ENCODE measurements around the gene NCLN.
"Not testable (repeated sequence)": the region's sequence is repeated elsewhere in the genome, so short reads cannot be mapped to it uniquely, and the experiment has no call there.

NCLN gene, protein sequence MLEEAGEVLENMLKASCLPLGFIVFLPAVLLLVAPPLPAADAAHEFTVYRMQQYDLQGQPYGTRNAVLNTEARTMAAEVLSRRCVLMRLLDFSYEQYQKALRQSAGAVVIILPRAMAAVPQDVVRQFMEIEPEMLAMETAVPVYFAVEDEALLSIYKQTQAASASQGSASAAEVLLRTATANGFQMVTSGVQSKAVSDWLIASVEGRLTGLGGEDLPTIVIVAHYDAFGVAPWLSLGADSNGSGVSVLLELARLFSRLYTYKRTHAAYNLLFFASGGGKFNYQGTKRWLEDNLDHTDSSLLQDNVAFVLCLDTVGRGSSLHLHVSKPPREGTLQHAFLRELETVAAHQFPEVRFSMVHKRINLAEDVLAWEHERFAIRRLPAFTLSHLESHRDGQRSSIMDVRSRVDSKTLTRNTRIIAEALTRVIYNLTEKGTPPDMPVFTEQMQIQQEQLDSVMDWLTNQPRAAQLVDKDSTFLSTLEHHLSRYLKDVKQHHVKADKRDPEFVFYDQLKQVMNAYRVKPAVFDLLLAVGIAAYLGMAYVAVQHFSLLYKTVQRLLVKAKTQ

DNA sequence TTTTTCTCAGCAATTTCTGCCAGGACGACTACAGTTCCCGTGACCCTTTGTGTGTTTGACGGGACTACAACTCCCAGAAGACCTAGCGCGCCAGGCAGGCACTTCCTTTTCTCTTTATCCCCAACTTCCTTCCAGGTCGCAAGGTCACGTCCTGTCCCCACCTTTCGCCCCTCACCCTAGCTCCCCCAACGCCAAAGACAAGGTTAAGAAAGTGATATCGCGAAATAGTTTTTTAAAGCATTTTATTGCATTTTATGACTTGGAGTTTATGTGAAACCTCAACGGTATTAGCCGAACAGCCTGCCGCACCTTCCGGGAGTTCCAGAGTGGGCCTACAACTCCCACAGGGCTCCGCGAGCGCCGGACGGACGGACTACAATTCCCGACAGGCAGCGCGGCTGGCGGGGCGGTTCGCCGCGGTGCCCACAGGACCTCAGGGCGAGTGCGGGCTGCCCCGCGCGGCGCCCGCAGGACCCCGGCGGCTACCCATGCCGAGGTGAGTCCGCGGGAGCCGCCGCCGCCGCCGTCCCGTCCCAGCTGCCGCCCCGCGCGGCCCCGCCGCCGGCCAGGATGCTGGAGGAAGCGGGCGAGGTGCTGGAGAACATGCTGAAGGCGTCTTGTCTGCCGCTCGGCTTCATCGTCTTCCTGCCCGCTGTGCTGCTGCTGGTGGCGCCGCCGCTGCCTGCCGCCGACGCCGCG, at the start of gene NCLN:
Gene NCLN, plus strand, starts transcription at position 470 of the 699 bp plus-strand sequence. Its CDS starts 101 bp downstream, at position 571.
- peak; percentile 94 for DNase-seq

- peak; percentile 73 for DNase-seq
Measured at GRCh38 chr19:3135961-3136683, 49.6 kb upstream of the NCLN start, which contains the start of gene GNA15. Gene GNA15, plus strand, starts transcription at chr19:3136033. Its CDS starts 418 bp downstream, at chr19:3136451.

DNA sequence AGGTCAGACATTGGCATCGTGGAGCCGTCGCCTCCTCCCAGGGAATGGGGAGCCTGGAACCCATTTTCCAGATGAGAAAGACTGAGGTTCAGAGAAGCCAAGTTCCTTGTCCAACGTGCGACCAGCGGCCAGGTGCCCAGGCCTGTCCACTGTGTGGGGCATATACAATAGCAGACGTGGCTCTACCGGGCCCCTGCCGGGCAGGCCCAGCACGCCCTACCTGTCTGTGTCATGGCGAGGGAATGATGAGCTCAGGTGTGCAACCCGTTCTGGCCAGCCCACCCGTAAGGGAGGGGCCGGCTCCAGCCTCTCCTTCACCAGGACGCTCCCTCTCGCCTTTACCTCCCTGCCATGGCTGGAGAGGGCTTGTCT, 49.1 kb upstream of the NCLN start:
- no peak for DNase-seq

DNA sequence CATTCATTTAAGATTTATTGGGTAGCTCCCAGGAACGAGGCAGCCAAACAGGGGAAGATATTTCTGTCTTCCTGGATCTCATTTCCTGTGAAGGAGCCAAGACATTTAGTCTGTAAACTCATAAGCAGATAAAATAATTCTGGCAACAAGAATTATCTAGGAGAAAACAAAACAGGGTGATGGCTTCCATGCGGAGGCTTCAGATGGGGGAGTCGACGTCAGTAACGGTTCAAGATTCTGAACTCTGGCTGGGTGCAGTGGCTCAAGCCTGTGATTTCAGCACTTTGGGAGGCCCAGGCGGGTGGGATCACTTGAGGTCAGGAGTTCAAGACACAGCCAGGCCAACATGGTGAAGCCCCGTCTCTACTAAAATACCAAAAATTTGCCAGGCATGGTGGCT, 48.6 kb upstream of the NCLN start:
- no peak for DNase-seq

DNA sequence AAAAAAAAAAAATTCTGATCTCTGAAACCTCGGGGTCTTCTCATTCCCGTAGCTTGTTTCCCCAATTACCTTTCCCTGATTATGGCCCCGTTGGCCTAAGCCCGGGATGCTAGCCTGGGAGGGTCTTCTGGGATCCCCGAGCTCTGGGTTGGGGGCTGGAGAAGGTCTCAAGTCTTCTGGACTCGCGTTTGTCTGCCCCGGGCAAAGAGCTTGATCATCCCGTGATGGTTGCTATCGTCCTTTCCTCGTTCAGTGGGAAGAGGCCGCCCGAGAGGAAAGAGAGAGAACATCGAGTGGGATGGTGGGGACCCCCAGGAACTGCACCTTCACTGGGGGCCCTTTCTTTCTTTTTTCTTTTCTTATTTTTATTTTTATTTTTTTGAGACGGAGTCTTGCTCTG, 47.5 kb upstream of the NCLN start:
- DNase-seq = no peak

DNA sequence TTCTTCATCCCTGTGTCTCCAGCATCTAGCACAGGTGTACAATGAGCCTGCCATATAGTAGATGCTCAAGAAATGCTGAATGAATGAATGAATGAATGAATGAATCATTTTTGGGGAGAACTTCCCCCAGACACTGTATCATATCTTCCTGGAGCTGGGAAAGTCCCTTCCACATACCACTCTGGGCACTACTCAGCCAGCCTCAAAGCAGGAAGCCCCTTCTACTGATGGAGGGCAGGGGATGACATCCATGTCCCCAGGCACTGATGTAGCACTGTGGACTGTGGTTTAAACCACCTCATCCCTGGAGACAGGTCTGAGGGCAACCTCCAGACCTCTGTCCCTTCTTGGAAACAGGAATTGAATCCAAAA, 45.1 kb upstream of the NCLN start:
- peak; percentile 39 for DNase-seq

GRCh38 chr19:3142292-3142670, 43.4 kb upstream of the NCLN start:
- DNase-seq = no peak

DNA sequence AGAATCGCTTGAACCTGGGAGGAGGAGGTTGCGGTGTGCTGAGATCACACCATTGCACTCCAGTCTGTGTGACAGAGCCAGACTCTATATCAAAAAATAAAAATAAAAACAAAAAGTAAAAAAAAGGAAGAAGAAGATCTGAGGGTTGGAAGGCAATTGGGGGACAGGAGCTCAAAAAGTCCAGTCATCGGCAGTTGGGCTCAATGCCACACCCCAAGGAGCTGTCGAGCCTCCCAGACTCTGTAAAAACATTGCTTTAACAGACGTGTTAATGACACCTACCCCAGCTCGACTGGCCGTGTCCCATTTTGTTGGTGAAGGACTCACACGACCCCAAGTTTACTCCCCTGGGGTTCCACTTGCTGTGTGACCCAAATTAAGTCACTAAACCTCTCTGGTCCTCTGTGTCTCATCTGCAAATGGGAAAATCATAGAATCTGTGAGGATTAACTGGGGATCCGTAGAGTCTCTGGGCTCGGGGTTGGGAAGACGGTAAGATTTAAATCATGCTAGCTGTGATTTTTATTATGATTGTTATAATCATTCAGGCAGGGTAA, 42.9 kb upstream of the NCLN start:
- no peak for DNase-seq

GRCh38 chr19:3145909-3146676, 39.6 kb upstream of the NCLN start:
- DNase-seq = no peak

DNA sequence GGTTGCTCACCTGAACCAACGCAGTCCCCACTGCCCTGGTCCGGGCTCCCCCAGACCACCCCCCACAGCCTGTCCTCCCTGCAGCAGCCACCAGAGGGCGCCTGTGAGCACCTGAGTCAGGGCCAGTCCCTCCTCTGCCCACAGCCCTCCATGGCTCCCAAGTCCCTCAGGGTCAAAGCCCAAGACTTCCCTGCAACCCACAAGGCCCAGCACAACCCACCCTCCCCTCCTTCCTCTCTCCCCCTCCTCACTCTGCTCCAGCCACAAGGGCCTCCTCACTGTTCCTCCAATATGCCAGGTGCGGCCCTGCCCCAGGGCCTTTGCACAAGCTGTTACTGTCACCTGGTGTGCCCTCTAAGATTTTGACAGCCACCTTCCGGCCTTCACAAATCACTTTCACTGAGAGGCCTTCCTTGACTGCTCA, 39.0 kb upstream of the NCLN start:
- peak; percentile 67 for DNase-seq

- no peak for DNase-seq
Measured at GRCh38 chr19:3148503-3148902, 37.2 kb upstream of the NCLN start.

DNA sequence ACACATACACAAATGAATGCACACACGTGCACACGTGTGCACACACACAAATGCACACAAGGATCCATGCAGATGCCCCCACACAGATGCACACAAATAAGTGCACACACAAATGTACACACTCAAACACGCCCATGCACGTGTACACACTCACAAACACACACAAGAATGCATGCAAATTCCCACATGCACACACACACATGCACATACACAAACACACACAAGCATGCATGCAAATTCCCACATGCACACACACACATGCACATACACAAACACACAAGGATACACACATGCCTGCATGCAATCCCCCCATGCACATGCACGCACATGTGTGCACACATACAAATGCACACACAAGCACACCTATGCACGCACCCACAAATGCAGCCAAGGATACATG, 36.6 kb upstream of the NCLN start:
- DNase-seq = no peak

DNA sequence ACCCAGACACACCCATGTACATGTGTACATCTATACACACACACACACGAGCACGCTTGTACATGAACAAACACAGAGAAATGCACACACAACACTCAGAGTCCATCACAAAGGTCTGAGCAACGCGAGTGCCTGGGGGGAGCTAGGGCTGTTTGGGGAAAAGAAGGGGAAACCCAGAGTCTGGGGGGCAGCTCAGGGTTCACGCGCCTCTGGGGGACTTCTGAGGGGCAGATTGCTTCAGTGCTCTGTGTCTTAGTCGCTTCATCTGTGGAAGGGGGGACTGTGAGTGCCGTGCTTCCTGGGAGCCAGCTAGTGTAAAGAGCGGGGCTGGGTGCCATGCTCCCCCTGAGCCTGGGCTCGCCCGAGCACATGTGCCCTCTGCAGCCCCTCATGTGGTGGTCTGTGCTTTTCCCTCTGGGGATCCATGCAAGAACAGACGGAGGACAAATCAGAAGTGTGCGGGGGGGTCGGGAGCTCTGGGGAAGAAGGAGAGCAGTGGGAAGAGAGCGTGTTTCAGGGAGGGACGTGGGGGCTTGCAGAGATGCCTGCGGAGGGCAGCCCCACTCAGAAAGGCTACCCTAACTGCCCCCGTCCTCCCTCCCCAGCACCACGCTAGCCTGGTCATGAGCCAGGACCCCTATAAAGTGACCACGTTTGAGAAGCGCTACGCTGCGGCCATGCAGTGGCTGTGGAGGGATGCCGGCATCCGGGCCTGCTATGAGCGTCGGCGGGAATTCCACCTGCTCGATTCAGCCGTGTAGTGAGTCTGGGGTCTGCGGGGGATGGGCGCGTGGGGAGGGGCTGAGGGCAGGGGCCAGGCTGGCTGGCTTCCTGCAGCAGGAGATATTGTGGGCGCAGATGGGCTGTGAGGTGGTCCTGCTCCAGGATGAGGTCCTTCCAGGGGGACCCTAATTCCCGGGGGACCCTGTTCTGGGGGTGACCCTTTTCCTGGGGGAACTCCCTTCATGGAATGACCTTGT, 35.9 kb upstream of the NCLN start:
- no peak for DNase-seq

- DNase-seq = no peak
Measured at GRCh38 chr19:3150739-3151329, 34.9 kb upstream of the NCLN start.

GRCh38 chr19:3151563-3152418, 33.9 kb upstream of the NCLN start:
- no peak for DNase-seq

- no peak for DNase-seq
Measured at GRCh38 chr19:3152419-3152780, 33.3 kb upstream of the NCLN start.

DNA sequence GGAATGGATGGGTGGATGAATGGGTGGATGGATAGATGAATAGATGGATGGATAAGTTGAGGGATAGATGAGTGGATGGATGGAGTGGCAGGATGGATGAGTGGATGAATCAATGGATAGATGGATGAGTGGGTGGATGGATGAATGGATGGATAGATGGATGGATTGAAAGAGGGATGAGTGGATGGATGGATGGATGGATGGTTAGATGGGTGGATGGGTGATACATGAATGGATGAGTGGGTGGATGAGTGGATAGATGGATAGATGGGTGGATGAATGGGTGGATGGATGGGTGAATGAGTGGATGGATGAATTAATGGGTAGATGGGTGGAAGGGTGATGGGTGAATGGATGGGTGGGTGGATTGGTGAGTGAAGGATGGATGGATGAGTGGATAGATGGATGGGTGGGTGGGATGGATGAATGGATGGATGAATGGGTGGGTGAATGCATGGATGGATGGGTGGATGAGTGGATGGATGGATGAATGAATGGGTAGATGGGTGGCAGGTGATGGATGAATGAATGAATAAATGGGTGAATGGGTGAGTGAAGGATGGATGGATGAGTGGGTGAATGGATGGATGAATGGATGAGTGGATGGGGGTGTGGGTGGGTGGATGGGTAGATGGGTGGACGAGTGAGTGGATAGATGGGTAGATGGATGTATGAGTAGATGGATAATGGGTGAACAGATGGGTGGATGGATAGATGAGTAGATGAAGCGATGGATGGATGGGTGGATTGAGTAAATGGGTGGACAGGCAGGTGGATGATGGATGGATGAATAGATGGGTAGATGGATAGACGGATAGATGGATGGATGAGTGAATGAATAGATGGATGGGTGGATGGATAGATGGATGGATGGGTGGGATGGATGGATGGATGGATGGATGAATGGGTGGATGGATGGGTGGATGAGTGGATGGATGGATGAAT, 32.2 kb upstream of the NCLN start:
- DNase-seq = no peak

GRCh38 chr19:3154447-3154846, 31.3 kb upstream of the NCLN start:
- DNase-seq = not testable (repeated sequence)

Data from CD4-positive, alpha-beta T cell treated with Interleukin-17A for 1 hour (primary cell).